WI38 (cell line): ENCODE results near the gene CCDC169.

ENCODE experiments used
- H3K4me3 ChIP-seq: 2 replicates; pipeline ENCODE4 v1.5.1; 2011; ENCODE audit warnings: low read depth, mild to moderate bottlenecking, control low read depth, low read length
- CTCF ChIP-seq: IDR thresholded peaks from 2 replicates; pipeline ENCODE4 v1.5.1; 2012; ENCODE audit warnings: low read depth, mild to moderate bottlenecking, control low read depth, low read length

CCDC169 gene

GRCh38 chr13:36231236-36231635, 66.4 kb downstream of the CCDC169 start:
- TF ChIP-seq CTCF: no peak
- H3K4me3 ChIP-seq: no peak overlapping the region

- TF ChIP-seq CTCF: no peak
- H3K4me3 ChIP-seq: no peak overlapping the region
Observed at GRCh38 chr13:36224730-36225129, 72.9 kb downstream of the CCDC169 start.

- no peak for TF ChIP-seq CTCF
- H3K4me3 ChIP-seq: no peak overlapping the region
Observed at GRCh38 chr13:36219883-36220282, 77.7 kb downstream of the CCDC169 start.

GRCh38 chr13:36217456-36217855, 80.2 kb downstream of the CCDC169 start:
- H3K4me3 ChIP-seq: no peak overlapping the region
- no peak for TF ChIP-seq CTCF

GRCh38 chr13:36214163-36214921, 83.3 kb downstream of the CCDC169 start, which contains the start of gene SOHLH2:
Gene SOHLH2 (minus strand): TSS chr13:36214556. CDS start chr13:36214526, 30 bp downstream.
- H3K4me3 ChIP-seq: no peak within 1 kb of the TSS
- TF ChIP-seq CTCF: no peak

GRCh38 chr13:36212789-36213188, 84.8 kb downstream of the CCDC169 start:
- H3K4me3 ChIP-seq: no peak overlapping the region

More at GRCh38 chr13:36212789-36213188, 84.8 kb downstream of the CCDC169 start:
- TF ChIP-seq CTCF: no peak
